GM19099 (cell line): ENCODE data around the gene NANS.
A peak's percentile ranks its signal among the peaks of the same experiment; 100 is the strongest.

ENCODE experiments used
- POLR2A ChIP-seq: IDR thresholded peaks from 3 replicates; pipeline ENCODE4 v1.6.1; 2011; ENCODE audit warnings: low read depth; ENCODE audit not compliant: insufficient read length; ENCODE audit errors: extremely low read depth

Gene NANS, protein sequence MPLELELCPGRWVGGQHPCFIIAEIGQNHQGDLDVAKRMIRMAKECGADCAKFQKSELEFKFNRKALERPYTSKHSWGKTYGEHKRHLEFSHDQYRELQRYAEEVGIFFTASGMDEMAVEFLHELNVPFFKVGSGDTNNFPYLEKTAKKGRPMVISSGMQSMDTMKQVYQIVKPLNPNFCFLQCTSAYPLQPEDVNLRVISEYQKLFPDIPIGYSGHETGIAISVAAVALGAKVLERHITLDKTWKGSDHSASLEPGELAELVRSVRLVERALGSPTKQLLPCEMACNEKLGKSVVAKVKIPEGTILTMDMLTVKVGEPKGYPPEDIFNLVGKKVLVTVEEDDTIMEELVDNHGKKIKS

DNA sequence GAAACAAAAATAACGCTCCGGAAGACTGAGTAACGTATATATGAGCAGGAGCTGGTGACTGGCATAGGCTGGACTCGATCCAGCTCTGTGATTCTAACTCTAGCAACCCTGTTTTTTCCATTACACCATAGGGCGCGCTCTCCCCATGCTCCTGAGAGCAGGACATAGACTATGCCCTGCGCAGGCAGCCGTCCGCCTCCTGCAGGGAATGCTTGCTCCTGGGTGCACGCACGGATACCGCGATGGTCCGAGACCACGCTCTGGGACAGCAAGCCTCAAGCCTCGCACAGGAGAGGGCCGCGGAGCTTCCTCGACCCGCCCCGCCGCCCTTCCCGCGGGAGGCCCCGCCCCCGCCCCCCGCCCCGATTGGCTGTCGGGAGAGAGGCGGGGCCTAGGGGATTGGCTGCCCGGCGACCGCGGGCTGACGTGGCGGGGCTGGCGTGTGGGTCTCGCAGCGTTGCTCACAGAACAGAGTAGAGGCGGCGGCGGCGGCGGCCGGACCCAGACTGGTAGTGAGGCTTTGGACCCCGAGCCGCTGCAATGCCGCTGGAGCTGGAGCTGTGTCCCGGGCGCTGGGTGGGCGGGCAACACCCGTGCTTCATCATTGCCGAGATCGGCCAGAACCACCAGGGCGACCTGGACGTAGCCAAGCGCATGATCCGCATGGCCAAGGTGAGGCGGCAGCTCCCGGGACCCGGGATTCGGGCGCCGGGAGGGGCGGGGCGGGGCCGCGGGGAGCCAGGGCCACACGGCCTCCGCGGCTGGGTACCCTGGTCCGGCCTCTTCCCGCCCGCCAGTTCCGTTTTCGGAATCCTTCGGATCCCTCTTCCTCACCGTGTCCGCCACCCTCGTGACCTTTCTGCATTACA, at the start of gene NANS:
NANS (plus strand) TSS at position 464 of the 869 bp plus-strand sequence; CDS start at position 541, 77 bp downstream.
- TF ChIP-seq POLR2A = peak; percentile 93

DNA sequence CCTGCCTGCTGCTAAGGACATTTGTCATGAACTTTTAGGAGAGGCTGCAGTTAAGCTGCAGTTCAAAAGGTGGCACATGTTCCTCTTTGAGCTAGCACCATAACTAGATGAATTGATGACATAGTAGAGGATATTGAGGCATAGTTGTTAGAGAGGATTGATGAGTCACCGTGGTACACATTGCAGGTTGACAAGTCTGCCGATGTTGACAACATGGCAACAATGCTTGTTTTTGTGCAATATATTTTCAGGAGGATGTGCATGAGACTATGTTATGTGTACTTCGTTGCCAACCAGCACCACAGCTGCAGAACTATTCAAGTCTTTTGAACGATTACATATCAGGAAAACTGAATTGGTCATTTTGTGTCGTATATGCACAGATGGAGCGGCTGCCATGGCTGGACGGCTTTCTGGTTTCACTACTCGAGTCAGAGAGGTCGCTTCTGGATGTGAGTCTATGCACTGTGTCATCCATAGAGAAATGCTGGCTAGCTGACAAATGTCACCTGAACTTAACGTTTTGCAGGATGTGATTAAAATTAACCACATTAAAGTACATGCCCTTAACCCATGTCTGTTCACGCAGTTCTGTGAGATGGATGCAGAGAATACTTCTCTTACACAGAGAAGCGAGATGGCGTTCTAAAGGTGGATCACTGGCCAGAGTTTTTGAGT, 49.1 kb upstream of the NANS start:
- TF ChIP-seq POLR2A = no peak

DNA sequence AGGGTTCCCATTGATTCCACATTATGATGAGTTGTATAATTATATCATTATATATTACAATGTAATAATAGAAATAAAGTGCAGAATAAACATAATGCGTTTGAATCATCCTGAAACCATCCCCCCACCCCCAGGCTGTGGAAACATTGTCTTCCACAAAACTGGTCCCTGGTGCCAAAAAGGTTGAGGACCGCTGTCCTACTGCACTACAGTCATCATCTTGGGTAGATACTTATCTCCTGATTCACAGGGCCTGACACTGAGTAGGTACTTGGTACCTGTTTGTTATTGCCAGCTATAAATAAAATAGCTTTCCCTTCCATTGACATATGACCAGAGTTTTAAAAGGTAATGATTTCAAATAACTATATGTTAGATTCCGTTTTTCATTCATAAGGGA, 47.8 kb upstream of the NANS start:
- no peak for TF ChIP-seq POLR2A

GRCh38 chr9:98009437-98009836, 47.1 kb upstream of the NANS start:
- TF ChIP-seq POLR2A = no peak

GRCh38 chr9:98009936-98010335, 46.6 kb upstream of the NANS start:
- no peak for TF ChIP-seq POLR2A

- TF ChIP-seq POLR2A = no peak
These were observed 46.1 kb upstream of the NANS start for GRCh38 chr9:98010445-98010844.

DNA sequence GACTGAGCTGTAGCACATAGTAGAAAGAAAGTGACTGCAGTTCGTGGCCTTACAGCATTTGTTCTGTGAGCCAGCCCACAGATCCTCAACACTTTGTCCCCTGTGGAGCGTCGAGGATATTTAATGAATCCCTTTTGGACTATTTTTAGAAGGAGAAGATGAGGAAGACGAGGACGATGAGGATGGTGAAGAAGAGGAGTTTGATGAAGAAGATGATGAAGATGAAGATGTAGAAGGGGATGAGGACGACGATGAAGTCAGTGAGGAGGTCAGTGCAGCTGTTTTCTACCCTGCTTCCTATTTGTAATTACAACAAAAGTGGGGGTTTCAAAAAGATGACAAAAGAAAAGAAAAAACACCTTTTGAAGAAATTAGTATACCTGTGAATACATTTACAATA, 45.4 kb upstream of the NANS start:
- TF ChIP-seq POLR2A = no peak

GRCh38 chr9:98016137-98016680, 40.3 kb upstream of the NANS start:
- TF ChIP-seq POLR2A = no peak

DNA sequence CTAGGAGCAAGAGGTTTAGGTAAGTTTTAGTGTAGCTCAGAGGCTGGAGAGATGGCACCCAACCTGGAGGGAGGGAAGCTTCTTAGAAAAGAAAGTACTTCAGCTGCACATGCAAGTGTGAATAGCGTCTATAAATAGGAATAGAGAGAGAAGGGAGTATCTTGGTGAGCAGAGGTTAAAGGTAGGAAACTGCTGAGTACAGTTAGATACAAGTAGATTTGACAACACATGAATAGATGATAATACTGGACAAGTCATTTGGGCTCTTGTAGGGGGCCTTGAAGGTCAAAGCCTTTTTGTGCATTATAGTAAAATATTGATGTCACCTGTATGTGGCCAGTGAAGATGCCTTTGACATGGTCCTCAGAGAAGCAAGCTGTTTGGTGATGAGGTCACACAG, 39.2 kb upstream of the NANS start:
- TF ChIP-seq POLR2A = no peak

- no peak for TF ChIP-seq POLR2A
These were observed 38.2 kb upstream of the NANS start for GRCh38 chr9:98018347-98018746.

DNA sequence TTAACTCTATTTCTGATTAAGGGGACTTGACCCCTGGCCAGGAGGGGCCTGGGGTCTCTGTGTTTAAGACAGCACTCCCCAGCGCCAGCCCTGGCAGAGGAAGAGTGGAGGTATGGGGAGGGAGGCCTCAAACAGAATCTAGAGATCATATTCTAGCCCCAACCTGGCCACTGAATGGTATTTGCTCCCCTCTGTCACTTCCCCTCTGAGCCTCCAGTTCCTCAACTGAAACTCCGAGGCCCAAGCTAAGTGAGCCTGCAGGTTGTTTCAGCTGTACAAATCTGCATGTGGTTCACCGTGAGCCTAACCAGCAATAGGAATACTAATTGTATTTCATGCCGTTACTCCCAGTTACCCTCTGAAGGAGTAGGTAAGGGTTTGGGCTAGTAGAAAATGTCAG, 37.4 kb upstream of the NANS start:
- TF ChIP-seq POLR2A = no peak

- TF ChIP-seq POLR2A = no peak
These were observed 35.9 kb upstream of the NANS start for GRCh38 chr9:98020476-98021145.

DNA sequence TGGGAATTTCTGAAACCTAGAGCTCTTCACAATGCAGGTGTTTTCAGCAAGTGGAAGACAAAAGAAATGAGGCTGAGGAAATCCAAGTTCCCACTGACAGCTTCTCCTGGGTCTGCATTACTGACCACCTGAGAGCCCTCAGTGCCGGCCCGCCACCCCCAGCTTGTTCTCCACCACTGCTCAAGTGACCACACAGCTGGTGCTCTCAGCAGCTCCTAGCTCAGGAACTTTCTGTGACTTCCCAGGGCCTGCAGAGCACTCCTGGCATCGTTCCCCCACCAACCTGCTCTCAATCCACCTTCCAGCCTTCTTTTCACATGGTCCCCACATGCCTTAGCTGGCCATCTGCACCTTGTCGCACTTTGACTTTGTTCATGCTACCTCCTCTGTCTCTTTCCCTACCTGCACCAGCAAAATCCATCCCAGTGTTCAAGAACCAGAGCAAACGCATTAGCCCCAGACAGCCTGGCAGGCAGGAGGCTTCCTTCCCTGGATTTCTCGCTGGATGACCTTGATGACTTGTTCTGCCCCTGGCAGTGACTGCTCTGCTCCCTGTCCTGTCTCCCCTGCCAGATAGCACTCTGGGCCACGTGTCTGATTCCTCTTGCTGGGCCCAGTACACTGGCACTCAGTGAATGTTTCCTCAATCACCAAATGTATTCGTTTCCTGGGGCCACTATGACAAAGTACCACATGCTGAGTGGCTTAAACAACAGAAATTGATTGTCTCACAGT, 35.1 kb upstream of the NANS start:
- TF ChIP-seq POLR2A = no peak

- no peak for TF ChIP-seq POLR2A
These were observed 34.1 kb upstream of the NANS start for GRCh38 chr9:98022447-98022846.
